HCT116 (cell line): ENCODE data around the gene TCF15.

Experiments
- EGR1 ChIP-seq: IDR thresholded peaks from 2 replicates; pipeline ENCODE4 v1.6.1; 2012; ENCODE audit warnings: low read depth
- TF ChIP-seq, protein P1 (sequence below): IDR thresholded peaks from 2 replicates; pipeline ENCODE4 v1.6.1; 2012
- TF ChIP-seq, protein P2 (sequence below), 3 experiments: fragments of 200-600 bp in 1 of 3; sonication (generic) in 1 of 3; IDR thresholded peaks in 2 of 3; conservative IDR thresholded peaks in 1 of 3; 2 replicates each; pipeline ENCODE4 v1.5.1; 2012 to 2017; ENCODE audit warnings: low read depth in 2 of 3, low read length in 2 of 3, antibody characterized with exemption in 1 of 3, borderline replicate concordance in 1 of 3, control low read depth in 1 of 3, mild to moderate bottlenecking in 1 of 3, mixed read lengths in 1 of 3, mixed run types in 1 of 3, moderate library complexity in 1 of 3; ENCODE audit not compliant: insufficient read depth in 1 of 3

DNA sequence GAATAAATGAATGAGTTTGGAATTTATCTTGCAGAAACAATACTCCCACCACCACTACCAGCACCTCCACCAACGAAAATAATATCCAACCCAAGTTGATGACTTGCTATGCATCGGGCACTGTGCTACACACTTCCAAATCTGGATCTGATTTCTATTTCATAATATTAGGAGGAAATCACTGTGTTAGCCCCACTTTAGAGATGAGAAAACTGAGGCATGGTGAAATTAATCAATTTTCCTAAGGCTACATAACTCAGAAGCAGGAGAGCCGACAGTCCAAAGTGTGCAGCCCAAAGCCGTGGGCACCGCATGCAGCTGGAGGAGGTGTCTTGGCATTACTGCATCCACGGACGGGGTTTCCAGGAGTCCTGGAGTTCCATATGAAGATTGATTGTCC, 17.6 kb downstream of the TCF15 start:
- TF ChIP-seq, protein P1, sequence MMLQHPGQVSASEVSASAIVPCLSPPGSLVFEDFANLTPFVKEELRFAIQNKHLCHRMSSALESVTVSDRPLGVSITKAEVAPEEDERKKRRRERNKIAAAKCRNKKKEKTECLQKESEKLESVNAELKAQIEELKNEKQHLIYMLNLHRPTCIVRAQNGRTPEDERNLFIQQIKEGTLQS, result no peak
- TF ChIP-seq, protein P2, sequence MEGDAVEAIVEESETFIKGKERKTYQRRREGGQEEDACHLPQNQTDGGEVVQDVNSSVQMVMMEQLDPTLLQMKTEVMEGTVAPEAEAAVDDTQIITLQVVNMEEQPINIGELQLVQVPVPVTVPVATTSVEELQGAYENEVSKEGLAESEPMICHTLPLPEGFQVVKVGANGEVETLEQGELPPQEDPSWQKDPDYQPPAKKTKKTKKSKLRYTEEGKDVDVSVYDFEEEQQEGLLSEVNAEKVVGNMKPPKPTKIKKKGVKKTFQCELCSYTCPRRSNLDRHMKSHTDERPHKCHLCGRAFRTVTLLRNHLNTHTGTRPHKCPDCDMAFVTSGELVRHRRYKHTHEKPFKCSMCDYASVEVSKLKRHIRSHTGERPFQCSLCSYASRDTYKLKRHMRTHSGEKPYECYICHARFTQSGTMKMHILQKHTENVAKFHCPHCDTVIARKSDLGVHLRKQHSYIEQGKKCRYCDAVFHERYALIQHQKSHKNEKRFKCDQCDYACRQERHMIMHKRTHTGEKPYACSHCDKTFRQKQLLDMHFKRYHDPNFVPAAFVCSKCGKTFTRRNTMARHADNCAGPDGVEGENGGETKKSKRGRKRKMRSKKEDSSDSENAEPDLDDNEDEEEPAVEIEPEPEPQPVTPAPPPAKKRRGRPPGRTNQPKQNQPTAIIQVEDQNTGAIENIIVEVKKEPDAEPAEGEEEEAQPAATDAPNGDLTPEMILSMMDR (IDR thresholded peaks at IDR 0.05 in 2 of 3, conservative IDR thresholded peaks at IDR 0.05 in 1 of 3; ENCODE audit: borderline replicate concordance in 1 of 3, insufficient read depth in 1 of 3, low read depth in 2 of 3, low read length in 2 of 3), result no peak
- no peak for TF ChIP-seq EGR1
